B cell (primary cell): ENCODE data around the gene NCAPG2. TPM values are rescaled to one million over a fixed set of nuclear protein-coding genes. Genes with fewer than 3 reads are reported as not detected.

Source experiments
- ATAC-seq: fragments of 200-7000 bp; cut with Tn5 transposase; one replicate; pipeline ENCODE4 v1.10.0; 2021; ENCODE audit warnings: low read depth, mild to moderate bottlenecking, moderate number of reproducible peaks, moderate library complexity
- CTCF ChIA-PET: fragments of 350-600 bp; sonication (Branson Sonifier 250); formaldehyde crosslinking; loops from one replicate; lab custom pipeline; 2021; ENCODE audit warnings: antibody characterized with exemption, inconsistent platforms; lab: Charles Lee
- POLR2A ChIA-PET: fragments of 350-600 bp; sonication (Branson Sonifier 250); formaldehyde crosslinking; loops from one replicate; lab custom pipeline; 2021; ENCODE audit warnings: antibody characterized with exemption; lab: Charles Lee
- DNase-seq: peaks from one replicate; pipeline ENCODE4 v3.0.0; 2013
- H2AFZ ChIP-seq: 2 replicates; pipeline ENCODE4 v1.6.1; 2012; ENCODE audit warnings: mild to moderate bottlenecking, low read depth, low read length; ENCODE audit not compliant: insufficient read depth, poor library complexity, severe bottlenecking
- H3K27ac ChIP-seq, 2 donors: 1 replicate in 1 of 2; 2 replicates in 1 of 2; pipeline ENCODE4 v1.5.1; 2012 to 2013; ENCODE audit warnings: low read length in 2 of 2, mild to moderate bottlenecking in 2 of 2, moderate library complexity in 1 of 2
- H3K27me3 ChIP-seq, 4 experiments: fragments of 200-600 bp in 1 of 4; sonication (generic) in 1 of 4; replicated peaks in 1 of 4; 1 replicate in 2 of 4; 2 replicates in 2 of 4; pipeline versions ENCODE4 v1.6.1 to v1.7.0; 2013 to 2016; ENCODE audit warnings: low read length in 3 of 4, mild to moderate bottlenecking in 2 of 4, mixed read lengths in 1 of 4, moderate library complexity in 1 of 4; ENCODE audit not compliant: insufficient read depth in 4 of 4, control insufficient read depth in 3 of 4; ENCODE audit errors: control extremely low read depth in 1 of 4
- H3K36me3 ChIP-seq, 2 experiments: replicated peaks in 1 of 2; 1 replicate in 1 of 2; 2 replicates in 1 of 2; pipeline versions ENCODE4 v1.6.1 to v1.7.1; 2013; ENCODE audit warnings: low read length in 1 of 2; ENCODE audit not compliant: insufficient read depth in 2 of 2, control insufficient read depth in 1 of 2; ENCODE audit errors: control extremely low read depth in 1 of 2, extremely low read depth in 1 of 2
- H3K4me1 ChIP-seq, 2 donors: fragments of 200-600 bp in 1 of 2; sonication (generic) in 1 of 2; 1 replicate in 1 of 2; 2 replicates in 1 of 2; pipeline versions ENCODE4 v1.5.1 to v1.6.1; 2013 to 2017; ENCODE audit warnings: low read length in 2 of 2; ENCODE audit not compliant: control insufficient read depth in 2 of 2, insufficient read depth in 2 of 2
- H3K4me2 ChIP-seq: replicated peaks from 2 replicates; pipeline ENCODE3; 2012; ENCODE audit warnings: mild to moderate bottlenecking, low read depth, low read length; ENCODE audit not compliant: poor library complexity, severe bottlenecking
- H3K4me3 ChIP-seq, 5 experiments: fragments of 200-600 bp in 1 of 5; sonication (generic) in 1 of 5; 1 replicate in 3 of 5; 2 replicates in 2 of 5; pipeline versions ENCODE4 v1.5.1 to v1.7.0; 2011 to 2016; ENCODE audit warnings: low read length in 4 of 5, mild to moderate bottlenecking in 4 of 5, low read depth in 2 of 5, control low read depth in 1 of 5, moderate library complexity in 1 of 5; ENCODE audit not compliant: insufficient read depth in 1 of 5; ENCODE audit errors: control extremely low read depth in 1 of 5, extremely low read depth in 1 of 5
- H3K79me2 ChIP-seq: fragments of 200-600 bp; sonication (generic); one replicate; pipeline ENCODE4 v1.6.0; 2016; ENCODE audit warnings: low read length; ENCODE audit not compliant: control insufficient read depth, insufficient read depth
- H3K9ac ChIP-seq: fragments of 200-600 bp; sonication (generic); 2 replicates; pipeline ENCODE4 v1.6.1; 2017; ENCODE audit warnings: mild to moderate bottlenecking, low read length, moderate library complexity
- H3K9me3 ChIP-seq, 3 donors: one replicate each; pipeline versions ENCODE4 v1.6.1 to v1.7.1; 2013; ENCODE audit warnings: low read length in 2 of 3; ENCODE audit not compliant: control insufficient read depth in 2 of 3, insufficient read depth in 1 of 3; ENCODE audit errors: control extremely low read depth in 1 of 3
- H4K20me1 ChIP-seq: 2 replicates; pipeline ENCODE4 v1.6.0; 2012; ENCODE audit warnings: mild to moderate bottlenecking, low read length; ENCODE audit not compliant: insufficient read depth, control insufficient read depth, poor library complexity, severe bottlenecking
- H3K27ac Mint-ChIP-seq: one replicate; pipeline ENCODE4 v1.8.0; 2021; ENCODE audit warnings: mixed read lengths
- H3K27me3 Mint-ChIP-seq: one replicate; pipeline ENCODE4 v1.8.0; 2021; ENCODE audit warnings: mixed read lengths
- H3K4me1 Mint-ChIP-seq: one replicate; pipeline ENCODE4 v1.8.0; 2021; ENCODE audit warnings: mixed read lengths
- H3K4me3 Mint-ChIP-seq: one replicate; pipeline ENCODE4 v1.8.0; 2021; ENCODE audit warnings: mixed read lengths
- H3K9me3 Mint-ChIP-seq: one replicate; pipeline ENCODE4 v1.8.0; 2022; ENCODE audit warnings: mixed read lengths; ENCODE audit not compliant: insufficient read depth
- EZH2 ChIP-seq: IDR thresholded peaks from 2 replicates; pipeline ENCODE4 v1.6.1; 2012; ENCODE audit warnings: borderline replicate concordance, low read depth, mild to moderate bottlenecking, moderate library complexity, low read length; ENCODE audit not compliant: insufficient read depth, poor library complexity, severe bottlenecking
- WGBS: methylation state at CpG from one replicate; pipeline ENCODE4 v1.1.5; 2013; ENCODE audit warnings: missing lambda C conversion rate; ENCODE audit not compliant: insufficient coverage; 5-methylcytosine and 5-hydroxymethylcytosine counted together
- intact Hi-C: fragments of 100-400 bp; cut with micrococcal nuclease; formaldehyde crosslinking; loops from one replicate; pipeline ENCODE4 v1.10.0; 2022
- polyA plus RNA-seq: library from polyadenylated mRNA; depleted of rRNA; stranded (reverse); fragments of >200 nt; gene quantifications from 2 replicates; pipeline ENCODE4 v1.2.3, GENCODE V29; 2012
- total RNA-seq, 2 donors: library from RNA; stranded (reverse); fragments of 120-200 nt in 1 of 2; gene quantifications; 1 replicate in 1 of 2; 2 replicates in 1 of 2; pipeline versions ENCODE4 v1.2.3 to v1.2.4, GENCODE V29; 2013 to 2022
- TF ChIP-seq, protein P1 (sequence below): fragments of 200-600 bp; IDR thresholded peaks from one replicate; pipeline ENCODE4 v1.8.0; 2022; ENCODE audit warnings: antibody characterized with exemption, mild to moderate bottlenecking

Gene NCAPG2
- total and polyA plus RNA-seq, 2 donors (not counting 1 experiment from before 2014, with no cell fraction given), result 2.9 to 9.8 TPM

GRCh38 chr7:158742065-158742821 lies 37.6 kb upstream of the NCAPG2 start:
- no peak overlapping the region for H3K4me2 ChIP-seq
- no peaks in the 10 kb centered on the region for H3K79me2 ChIP-seq
- no peak for TF ChIP-seq EZH2
- TF ChIP-seq, protein P1, sequence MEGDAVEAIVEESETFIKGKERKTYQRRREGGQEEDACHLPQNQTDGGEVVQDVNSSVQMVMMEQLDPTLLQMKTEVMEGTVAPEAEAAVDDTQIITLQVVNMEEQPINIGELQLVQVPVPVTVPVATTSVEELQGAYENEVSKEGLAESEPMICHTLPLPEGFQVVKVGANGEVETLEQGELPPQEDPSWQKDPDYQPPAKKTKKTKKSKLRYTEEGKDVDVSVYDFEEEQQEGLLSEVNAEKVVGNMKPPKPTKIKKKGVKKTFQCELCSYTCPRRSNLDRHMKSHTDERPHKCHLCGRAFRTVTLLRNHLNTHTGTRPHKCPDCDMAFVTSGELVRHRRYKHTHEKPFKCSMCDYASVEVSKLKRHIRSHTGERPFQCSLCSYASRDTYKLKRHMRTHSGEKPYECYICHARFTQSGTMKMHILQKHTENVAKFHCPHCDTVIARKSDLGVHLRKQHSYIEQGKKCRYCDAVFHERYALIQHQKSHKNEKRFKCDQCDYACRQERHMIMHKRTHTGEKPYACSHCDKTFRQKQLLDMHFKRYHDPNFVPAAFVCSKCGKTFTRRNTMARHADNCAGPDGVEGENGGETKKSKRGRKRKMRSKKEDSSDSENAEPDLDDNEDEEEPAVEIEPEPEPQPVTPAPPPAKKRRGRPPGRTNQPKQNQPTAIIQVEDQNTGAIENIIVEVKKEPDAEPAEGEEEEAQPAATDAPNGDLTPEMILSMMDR, result no peak
- no peak overlapping the region for H3K4me3 ChIP-seq
- WGBS, result 97% methylated on average over 15 of the region's 19 CpGs
- Mint-ChIP-seq H3K9me3 (no peaks in the 10 kb centered on the region), H3K27me3 (no peaks in the 10 kb centered on the region), H3K27ac (no peak overlapping the region), H3K4me3 (no peak overlapping the region), H3K4me1 (no peaks in the 10 kb centered on the region)
- intact Hi-C loops, result no loop called here
- no peak overlapping the region for H2AFZ ChIP-seq
- H3K27me3 ChIP-seq, result no peaks in the 10 kb centered on the region
- no peaks in the 10 kb centered on the region for H3K4me1 ChIP-seq
- no peak overlapping the region for H3K27ac ChIP-seq
- no peak for DNase-seq
- POLR2A ChIA-PET, result no interaction called here
- H3K9ac ChIP-seq, result no peak overlapping the region
- ATAC-seq, result no peak
- H3K9me3 ChIP-seq, result no peaks in the 10 kb centered on the region
- H4K20me1 ChIP-seq, result no peaks in the 10 kb centered on the region
- peaks cover 2 to 65% of the 10 kb centered on the region in 2 experiments for H3K36me3 ChIP-seq
- CTCF ChIA-PET, result no interaction called here

- Histone ChIP-seq H2AFZ (no peak overlapping the region), H3K4me3 (no peak overlapping the region), H3K27me3 (no peaks in the 10 kb centered on the region), H3K4me1 (no peaks in the 10 kb centered on the region), H3K27ac (no peak overlapping the region), H4K20me1 (no peaks in the 10 kb centered on the region), H3K79me2 (no peaks in the 10 kb centered on the region), H3K36me3 (peaks cover 8 to 66% of the 10 kb centered on the region in 2 experiments), H3K4me2 (no peak overlapping the region), H3K9me3 (no peaks in the 10 kb centered on the region), H3K9ac (no peak overlapping the region)
- no peaks in the 10 kb centered on the region for H3K9me3 Mint-ChIP-seq
- ATAC-seq, result no peak
- 99% methylated on average over 9 of the region's 14 CpGs for WGBS
- POLR2A ChIA-PET, result no interaction called here
- DNase-seq, result no peak
- no peak overlapping the region for H3K4me3 Mint-ChIP-seq
- TF ChIP-seq EZH2, result no peak
- TF ChIP-seq, protein P1, result no peak
- intact Hi-C loops, result no loop called here
- no peak overlapping the region for H3K27ac Mint-ChIP-seq
- CTCF ChIA-PET, result no interaction called here
- H3K4me1 Mint-ChIP-seq, result no peaks in the 10 kb centered on the region
- H3K27me3 Mint-ChIP-seq, result no peaks in the 10 kb centered on the region
Measured at GRCh38 chr7:158741294-158741666, 36.7 kb upstream of the NCAPG2 start.
